SW480 (cell line): Measurements from ENCODE around the gene PXK.
"Not testable (repeated sequence)": the region's sequence is repeated elsewhere in the genome, so short reads cannot be mapped to it uniquely, and the experiment has no call there.

ENCODE experiments used
- DNase-seq: peaks from one replicate; pipeline ENCODE4 v3.0.0-alpha.2; 2016; ENCODE audit warnings: low spot score

Gene PXK

DNA sequence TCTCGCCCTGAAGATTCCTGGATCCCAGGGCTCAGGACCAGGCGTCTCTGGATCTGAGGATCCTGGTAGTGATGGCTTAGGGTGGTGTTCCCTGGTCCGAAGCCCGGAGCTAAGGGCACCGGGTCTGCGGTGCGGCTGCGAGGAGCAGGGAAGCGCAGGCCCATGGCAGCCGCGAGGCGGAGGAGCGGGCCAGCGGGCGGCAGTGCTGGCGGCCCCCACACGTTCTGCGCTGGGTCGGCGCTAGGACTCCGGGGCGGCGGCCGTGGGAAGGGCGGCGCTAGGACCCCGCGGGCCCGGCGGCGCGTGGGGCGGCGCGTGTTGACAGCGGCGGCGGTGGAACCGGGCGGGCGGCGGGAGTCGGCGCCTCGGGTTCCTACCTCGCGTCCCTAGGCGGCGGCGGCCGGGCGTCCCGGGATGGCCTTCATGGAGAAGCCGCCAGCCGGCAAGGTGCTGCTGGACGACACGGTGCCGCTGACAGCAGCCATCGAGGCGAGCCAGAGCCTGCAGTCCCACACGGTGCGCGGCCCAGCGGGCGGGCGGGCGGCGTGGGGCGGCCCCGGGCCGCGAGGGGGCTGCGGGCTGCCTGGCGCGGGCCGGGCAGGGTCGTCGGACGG, at the start of gene PXK:
PXK (plus strand) TSS at position 318 of the 614 bp plus-strand sequence; CDS start at position 415, 97 bp downstream.
- DNase-seq: peak; percentile 68

DNA sequence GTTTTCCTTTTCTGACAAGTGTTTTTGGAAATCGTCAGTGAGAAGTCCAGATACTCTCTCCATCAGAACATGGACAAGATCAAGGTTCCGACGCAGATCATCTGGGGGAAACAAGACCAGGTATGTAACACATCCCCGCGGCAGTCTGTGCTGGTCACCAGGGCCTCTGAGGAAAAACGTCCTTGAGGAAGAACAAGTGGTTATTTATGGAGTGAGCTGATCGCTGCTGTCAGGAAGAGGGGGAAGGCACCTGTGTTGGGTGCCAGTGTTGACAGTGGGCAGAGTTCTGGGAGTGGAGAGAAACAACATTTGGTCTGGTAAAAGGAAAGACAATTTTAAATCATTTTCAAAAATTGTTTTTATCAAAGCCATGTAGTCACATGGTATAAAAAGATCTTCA, 47.4 kb upstream of the PXK start:
- DNase-seq: no peak

DNA sequence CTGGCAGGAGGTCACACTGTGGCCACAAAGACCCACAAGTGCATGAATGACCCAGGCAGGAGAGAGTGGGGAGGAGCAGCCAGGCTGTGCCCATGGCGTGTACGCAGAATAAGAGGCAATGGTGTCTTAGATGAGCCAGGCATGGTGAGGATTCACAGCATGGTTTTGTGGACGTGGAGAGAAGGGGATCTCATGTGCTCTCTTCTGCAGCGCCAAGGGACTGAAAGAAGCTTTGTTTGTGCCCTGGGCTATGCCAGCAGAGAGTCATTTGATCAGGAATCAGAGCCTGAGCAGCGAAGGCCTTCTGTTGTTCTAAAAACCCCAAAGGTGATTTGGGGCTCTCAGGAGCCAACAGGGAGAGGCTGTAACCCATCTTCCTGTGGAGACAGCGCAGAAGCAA, 45.3 kb upstream of the PXK start:
- no peak for DNase-seq

DNA sequence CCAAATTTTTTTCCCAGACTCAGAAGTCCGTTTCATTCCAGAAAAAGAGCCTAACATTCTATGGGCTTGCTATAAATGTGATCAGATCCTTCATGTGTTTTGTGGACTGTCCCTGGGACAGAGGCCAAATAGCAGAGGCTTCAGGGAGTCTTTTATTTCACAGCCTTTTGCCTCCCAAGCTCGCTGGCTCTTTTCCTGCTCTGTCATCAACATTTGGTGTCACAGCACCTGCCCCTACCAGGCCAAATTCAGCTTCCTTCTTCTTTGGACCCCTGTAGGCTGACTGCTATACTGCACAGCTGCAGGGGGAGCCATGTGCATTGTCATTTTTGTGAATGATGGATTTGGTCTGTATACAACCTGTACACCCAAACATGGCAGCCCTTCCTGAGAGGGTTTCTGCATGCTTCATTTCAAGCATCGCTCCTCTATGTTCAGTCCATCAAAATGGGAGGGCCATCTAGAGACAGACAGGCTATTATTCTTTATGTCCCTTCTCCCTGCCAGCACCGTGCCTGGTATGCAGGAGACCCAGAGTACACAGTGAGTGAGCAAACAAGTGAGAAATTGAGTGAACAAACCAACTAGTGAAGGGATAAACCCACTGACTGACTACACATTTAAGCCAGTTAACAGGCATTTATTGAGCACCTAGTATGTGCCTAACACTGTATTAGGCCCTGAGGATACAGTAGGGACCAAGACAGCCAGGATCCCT, 44.5 kb upstream of the PXK start:
- DNase-seq: no peak

DNA sequence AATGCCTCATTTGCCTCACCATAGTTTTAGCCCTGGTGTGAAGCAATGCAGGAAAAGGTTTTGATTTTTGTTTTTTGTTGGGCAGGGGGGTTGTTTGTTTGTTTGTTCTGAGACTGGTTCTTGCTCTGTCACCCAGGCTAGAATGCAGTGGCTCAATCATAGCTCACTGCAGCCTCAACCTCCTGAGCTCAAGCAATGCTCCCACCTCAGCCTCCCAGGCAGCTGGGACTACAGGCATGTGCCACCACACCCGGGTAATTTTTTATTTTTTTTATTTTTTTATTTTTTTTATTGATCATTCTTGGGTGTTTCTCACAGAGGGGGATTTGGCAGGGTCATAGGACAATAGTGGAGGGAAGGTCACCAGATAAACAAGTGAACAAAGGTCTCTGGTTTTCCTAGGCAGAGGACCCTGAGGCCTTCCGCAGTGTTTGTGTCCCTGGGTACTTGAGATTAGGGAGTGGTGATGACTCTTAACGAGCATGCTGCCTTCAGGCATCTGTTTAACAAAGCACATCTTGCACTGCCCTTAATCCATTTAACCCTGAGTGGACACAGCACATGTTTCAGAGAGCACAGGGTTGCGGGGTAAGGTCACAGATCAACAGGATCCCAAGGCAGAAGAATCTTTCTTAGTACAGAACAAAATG, 43.6 kb upstream of the PXK start:
- DNase-seq: not testable (repeated sequence)

DNA sequence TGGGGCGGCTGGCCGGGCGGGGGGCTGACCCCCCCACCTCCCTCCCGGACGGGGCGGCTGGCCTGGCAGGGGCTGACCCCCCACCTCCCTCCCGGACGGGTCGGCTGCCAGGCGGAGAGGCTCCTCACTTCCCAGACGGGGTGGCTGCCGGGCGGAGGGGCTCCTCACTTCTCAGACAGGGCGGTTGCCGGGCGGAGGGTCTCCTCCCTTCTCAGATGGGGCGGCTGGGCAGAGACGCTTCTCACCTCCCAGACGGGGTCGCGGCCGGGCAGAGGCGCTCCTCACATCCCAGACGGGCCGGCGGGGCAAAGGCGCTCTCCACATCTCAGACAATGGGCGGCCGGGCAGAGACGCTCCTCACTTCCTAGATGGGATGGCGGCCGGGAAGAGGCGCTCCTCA, 42.2 kb upstream of the PXK start:
- DNase-seq: not testable (repeated sequence)

DNA sequence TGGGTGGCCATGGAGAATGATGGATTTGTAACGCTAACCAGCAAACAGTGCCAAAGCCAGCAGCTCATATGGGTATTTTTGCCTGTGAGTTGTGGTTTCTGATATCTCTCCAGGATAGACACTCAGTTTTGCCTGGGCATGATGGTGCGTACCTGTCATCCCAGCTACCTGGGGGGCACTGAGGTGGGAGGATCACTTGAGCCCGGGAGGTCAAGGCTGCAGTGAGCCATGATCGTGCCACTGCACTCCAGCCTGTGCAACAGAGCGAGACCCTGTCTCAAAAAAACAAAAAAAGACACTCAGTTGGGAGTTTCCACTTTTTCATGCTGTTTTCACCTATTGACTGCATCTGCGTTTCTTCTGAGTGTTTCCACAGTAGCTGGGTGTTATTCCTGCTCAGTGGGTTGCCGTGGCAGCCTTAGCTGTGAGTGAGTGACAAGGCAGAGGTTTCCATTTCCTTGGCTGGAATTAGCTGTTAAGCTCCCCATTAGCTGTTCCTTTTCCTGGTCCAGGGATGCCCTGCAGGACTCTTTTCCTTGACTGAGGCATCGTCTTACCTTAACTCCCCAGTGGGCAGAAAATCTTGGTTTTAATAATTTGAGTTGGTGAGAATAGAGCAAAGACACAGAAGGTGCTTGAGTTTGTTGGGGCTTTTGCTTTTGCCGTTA, 40.9 kb upstream of the PXK start:
- no peak for DNase-seq

DNA sequence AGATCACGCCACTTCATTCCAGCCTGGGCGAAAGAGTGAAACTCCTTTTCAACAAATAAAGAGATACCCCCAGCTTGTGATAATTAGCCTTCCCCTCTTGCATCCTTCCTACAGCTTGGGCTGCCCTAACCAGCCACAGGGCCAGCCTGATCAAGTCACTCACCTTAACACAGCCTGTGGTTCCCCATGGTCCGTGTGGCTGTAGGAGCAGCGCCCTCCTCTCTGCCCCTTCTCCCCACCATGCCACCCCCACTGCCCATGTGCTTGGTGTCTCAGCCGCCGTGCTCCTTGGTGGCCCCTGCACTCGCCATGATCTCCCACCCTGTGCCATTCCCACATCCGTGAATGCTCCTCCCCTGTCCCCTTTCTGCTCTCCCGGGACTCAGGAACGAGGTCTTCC, 39.8 kb upstream of the PXK start:
- no peak for DNase-seq

DNA sequence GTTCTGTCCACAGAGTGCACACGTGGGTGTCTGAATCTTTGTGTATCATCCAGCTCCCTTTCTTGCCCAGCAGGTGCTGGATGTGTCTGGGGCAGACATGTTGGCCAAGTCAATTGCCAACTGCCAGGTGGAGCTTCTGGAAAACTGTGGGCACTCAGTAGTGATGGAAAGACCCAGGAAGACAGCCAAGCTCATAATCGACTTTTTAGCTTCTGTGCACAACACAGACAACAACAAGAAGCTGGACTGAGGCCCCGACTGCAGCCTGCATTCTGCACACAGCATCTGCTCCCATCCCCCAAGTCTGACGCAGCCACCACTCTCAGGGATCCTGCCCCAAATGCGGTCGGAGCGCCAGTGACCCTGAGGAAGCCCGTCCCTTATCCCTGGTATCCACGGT, 39.2 kb upstream of the PXK start:
- no peak for DNase-seq

DNA sequence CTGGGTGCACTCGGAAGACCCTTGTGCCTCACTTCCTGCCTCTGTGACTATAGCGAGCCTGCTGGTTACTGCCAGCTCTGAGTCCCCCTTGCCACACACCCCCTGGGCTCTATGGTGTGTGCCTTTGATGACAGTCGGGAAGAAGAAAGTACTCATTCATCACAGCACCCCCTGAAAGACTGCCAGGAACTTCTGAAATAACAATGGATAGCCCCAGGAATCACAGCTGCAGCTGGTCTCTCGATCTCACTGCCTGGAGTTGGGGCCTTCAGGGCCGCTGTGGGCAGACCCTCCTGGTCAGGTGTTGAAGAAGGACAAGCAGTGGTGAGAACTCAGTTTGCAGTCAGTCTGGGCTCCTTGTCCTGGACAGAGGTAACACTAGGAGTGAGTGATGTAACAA, 36.4 kb upstream of the PXK start:
- DNase-seq: no peak

DNA sequence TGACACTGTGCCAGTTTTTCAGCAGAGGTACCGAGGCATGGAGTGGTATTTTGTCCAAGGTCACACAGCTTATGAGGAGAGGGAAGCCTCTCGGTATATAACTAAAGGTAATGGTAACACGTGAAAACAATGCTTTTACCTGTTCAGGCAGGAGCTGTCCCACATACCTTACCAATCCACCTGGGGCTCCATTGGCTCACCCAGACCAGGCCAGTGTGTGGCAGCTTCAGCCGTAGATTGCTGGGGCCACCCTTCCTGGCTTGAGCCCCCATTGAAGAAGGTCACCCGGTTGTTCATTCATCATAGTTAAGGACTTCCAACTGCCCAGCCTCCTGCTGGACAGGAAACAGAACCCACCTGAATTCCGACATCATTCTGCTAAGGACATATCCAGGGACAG, 35.8 kb upstream of the PXK start:
- no peak for DNase-seq

DNA sequence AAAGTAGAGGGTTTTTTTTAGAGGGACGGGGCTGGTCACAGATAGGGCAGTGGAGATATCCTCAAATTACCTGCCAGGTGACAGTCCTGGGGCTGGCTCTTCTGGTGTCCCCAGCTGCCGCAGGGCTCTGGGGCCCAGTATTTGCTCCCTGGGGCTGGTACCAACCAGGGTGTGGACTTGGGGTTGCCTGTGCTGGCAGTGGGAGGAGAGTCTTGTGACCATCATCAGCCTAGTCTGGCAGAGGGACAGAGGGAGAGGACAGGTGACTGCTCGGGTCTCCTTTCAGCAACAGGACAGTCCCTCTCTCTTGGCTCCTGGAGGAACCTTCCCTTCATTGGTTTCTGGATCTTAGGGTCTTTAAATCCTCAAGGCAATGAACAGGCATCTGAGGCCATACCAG, 34.5 kb upstream of the PXK start:
- DNase-seq: no peak

DNA sequence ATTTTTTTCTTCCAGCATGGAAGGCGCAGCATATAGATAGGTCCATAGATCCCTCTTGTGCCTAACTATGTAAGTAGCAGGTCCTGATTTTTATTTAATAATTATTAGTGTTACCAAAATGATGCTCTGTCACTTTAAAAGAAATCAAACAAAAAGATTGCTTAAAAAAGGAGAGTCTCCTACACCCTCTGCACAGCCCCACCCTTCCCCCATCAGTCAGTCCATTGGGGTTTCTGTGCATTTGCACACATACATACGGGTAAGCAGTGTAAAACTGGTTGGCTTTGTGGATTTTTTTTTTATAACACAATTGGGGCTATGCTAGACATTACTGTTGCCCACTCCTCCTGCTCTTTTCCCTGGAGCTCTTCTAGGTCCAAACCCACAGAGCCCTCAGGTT, 33.6 kb upstream of the PXK start:
- DNase-seq: no peak

DNA sequence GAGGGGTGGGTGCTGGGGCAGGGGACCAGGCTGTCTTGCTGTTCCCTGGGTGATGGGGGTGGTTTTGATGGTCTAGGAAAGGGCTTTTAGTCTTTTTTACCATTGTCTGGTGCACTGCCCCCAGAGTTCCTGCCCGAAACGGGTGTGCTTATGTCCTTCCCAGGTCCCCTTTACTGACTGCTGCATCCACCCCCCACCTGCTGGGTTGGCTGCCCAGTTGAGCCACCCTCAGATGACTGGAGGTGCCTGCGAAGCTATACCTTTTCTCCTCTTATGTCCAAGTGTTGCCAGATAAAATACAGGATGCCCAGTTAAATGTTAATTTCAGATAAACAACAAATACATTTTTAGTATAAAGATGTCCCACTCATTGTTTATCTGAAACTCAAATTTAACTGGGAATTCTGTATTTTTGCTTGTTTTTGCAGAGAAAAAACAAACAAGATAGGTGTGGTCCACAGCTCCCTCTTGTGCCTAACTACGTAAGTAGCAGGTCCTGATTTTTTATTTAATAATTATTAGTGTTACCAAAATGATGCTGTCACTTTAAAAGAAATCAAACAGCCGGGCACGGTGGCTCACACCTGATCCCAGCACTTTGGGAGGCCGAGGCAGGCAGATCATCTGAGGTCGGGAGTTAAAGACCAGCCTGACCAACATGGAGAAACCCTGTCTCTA, 32.7 kb upstream of the PXK start:
- peak; percentile 61 for DNase-seq

DNA sequence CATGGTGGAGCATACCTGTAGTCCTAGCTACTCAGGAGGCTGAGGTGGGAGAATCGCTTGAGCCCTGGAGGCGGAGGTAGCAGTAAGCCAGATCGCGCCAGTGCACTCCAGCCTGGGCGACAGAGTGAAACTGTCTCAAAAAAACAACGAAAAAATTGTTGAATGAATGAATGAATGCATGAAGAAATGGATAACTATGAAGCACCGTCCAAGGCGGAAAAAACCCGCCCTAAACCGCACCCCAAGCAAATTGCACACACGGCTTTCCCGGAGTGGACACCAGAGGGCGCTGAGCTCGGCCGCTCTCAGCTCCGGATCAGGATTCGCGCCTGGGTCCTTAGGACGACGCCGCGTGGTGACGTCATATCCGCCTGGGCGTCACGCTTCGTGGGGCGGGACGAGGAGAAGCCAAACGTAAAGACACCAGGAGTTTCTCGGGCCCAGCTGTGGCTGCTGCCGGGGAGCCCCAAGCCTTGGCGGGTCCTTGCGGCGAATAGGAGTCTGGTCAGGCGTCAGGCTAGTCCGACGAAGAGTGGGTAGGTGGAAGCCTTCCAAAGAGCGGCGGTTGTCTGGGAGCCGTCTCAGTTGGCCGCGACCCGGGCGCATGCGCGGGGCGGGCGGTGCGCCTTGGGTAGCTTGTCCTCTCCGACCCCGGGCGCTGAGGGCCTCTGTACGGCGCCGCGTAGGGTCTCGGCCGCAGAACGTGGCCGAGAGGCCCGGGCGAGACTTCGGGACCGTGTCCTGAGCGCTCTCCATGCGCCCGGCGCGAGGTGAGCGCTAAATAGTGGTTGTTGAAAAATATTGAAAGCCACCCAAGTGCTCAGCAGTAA, 26.6 kb upstream of the PXK start, which contains the start of the genes HTD2 and RPP14:
HTD2 (plus strand) TSS at position 639 of the 830 bp plus-strand sequence. CDS start 11,094 bp downstream, outside the sequence.
RPP14 (plus strand) TSS at position 364 of the 830 bp plus-strand sequence. CDS start 4,085 bp downstream, outside the sequence.
- peak; percentile 94 for DNase-seq

DNA sequence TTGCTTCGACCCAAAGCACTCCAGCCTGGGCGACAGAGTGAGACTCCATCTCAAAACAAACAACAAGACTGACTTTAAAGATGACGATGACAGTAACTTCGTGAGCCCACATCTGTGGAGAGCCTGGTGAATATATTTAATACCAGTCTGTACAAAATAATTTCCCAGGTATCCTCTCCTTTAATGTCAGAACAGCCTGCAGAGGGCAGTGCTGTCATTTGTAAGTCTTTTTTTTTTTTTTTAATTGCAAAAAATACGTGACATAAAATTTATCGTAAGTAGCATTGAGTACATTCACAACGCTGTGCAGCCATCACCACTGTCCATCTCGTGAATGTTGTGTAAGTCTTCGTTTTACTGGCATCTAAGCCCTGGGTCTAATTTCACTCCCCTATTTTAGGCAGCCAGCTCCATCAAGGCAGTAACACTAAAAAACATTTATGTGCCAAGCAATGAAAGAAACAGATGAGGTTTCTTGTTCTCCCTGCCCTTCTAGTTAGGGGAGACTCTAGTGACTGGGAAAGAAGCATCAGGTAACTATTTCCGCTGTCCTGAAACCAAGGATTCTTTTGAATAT, 25.0 kb upstream of the PXK start:
- DNase-seq: peak; percentile 69

DNA sequence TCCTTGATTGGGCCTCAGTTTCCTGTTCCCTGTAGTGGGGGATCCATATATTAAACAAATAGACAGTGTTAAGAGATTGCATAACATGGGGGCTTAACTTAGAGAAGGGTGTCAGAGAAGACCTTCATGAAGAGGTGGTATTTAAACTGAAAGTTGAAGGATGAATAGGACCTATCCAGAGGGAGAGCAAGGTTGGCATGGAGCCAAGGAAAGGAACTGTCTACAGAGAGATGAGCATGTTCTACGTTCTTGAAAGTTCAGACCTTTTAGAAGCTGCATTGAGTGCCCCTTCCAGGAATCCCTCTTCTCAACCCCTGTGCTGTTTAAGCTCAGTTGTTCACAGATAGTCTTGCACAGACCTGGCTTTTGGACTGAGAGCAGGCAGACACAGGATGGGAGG, 24.0 kb upstream of the PXK start:
- DNase-seq: no peak

DNA sequence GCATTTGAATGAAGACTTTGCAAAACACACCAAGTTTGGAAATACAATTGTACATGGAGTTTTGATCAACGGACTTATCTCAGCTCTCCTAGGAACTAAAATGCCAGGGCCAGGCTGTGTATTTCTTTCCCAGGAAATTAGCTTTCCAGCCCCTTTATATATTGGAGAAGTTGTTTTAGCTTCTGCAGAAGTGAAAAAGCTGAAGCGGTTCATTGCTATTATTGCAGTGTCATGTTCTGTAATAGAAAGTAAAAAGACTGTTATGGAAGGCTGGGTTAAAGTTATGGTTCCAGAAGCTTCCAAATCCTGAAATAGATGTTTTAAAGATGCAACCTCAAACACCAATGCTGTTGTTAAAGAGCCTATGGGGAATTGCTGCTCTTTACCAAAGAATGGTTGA, 14.9 kb upstream of the PXK start:
- DNase-seq: no peak

DNA sequence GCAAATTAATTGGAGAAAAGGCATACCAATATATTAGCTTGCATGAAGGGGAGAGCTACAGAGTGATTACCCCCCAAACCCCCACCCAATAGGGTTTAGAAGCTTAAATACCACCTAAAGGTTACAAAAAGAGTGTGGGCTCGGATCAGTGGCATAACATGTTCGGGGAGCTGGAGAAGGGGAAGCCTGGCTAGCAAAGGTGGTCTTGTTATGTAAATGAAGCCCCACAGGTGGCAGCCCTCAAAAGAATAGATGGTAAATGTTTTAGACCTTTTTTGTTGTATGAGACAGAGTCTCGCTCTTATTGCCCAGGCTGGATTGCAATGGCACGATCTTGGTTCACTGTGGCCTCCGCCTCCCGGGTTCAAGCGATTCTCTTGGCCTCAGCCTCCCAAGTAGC, 10.9 kb upstream of the PXK start:
- DNase-seq: no peak

DNA sequence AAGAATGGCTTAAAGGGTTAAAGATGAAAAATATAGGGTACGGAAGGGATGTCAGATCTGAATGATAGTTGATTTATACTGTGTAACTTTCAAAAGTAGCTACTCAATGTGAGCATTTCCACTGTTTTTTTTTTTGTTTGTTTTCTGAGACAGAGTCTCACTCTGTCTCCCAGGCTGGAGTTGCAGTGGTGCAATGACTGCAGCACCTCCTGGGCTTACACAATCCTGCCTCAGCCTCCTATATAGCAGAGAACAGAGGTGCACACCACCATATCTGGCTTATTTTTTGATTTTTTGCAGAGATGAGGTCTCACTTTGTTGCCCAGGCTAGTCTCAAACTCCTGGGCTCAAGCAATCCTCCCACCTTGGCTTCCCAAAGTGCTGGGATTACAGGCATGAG, 9.9 kb upstream of the PXK start:
- no peak for DNase-seq
